Measurements from ENCODE around the gene HSPA1L. TPM values are rescaled to one million over a fixed set of nuclear protein-coding genes. Genes with fewer than 3 reads are reported as not detected.

HSPA1L gene
- total RNA-seq, 2 experiments from 2014 or later = 1.7 to 1.8 TPM

DNA sequence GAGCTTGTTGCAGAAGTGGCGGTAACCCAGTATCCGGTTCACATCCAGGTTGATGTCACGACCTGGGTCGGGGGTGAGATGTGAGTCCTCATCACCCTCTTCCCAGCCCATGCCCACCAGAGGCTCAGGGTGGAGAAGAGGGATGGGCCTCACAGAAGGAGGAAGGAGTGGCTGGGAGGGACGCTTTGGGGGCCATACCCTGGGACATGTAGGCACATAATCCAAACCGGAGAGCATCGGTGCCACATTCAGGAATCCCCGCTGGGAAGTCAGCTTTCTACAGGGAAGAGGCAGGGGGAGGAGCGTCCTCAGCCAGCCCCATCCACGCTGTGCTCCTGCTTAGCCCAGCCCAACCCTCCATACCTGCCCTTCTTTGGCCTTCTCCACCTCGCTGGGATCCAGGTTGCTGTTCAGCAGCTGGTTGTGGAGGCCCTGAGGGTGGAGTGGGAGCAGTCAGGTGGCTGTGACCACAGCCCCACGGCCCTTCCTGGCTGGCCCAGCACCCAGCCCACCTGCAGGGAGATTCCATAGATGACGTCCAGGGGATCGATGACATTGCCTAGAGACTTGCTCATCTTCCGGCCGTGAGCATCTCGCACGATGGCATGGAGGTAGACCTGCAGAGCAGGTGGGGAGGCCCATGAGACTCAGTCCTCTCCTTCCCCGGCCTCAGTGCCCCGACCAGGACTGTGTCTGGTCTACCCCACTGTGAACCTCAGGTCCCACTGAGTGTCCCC is 34.4 kb downstream of the HSPA1L start:
- ChIA-PET POLR2A (no interaction called here), CTCF (no interaction called here)
- TF ChIP-seq, protein P1, sequence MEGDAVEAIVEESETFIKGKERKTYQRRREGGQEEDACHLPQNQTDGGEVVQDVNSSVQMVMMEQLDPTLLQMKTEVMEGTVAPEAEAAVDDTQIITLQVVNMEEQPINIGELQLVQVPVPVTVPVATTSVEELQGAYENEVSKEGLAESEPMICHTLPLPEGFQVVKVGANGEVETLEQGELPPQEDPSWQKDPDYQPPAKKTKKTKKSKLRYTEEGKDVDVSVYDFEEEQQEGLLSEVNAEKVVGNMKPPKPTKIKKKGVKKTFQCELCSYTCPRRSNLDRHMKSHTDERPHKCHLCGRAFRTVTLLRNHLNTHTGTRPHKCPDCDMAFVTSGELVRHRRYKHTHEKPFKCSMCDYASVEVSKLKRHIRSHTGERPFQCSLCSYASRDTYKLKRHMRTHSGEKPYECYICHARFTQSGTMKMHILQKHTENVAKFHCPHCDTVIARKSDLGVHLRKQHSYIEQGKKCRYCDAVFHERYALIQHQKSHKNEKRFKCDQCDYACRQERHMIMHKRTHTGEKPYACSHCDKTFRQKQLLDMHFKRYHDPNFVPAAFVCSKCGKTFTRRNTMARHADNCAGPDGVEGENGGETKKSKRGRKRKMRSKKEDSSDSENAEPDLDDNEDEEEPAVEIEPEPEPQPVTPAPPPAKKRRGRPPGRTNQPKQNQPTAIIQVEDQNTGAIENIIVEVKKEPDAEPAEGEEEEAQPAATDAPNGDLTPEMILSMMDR (IDR thresholded peaks at IDR 0.05) = no peak
- no peak for DNase-seq
- peaks cover 26% of the 10 kb centered on the region for H3K4me1 ChIP-seq (ENCODE audit: insufficient read depth, low read length)
- peaks cover 67% of the 10 kb centered on the region for H3K36me3 ChIP-seq (ENCODE audit: insufficient read depth, low read length)
- Mint-ChIP-seq H3K4me1 (ENCODE audit: low read depth) (peaks cover 14% of the 10 kb centered on the region), H3K27ac (no peak overlapping the region), H3K27me3 (no peaks in the 10 kb centered on the region), H3K9me3 (no peaks in the 10 kb centered on the region), H3K4me3 (no peak overlapping the region), H3K36me3 (ENCODE audit: low read depth) (peaks cover 48% of the 10 kb centered on the region)
- intact Hi-C loops (cut with DNase I, micrococcal nuclease) = no loop called here
- ATAC-seq (ENCODE audit: poor library complexity) = no peak
- H3K4me3 ChIP-seq (ENCODE audit: low read length) = no peak overlapping the region
- H3K9me3 ChIP-seq (ENCODE audit: control insufficient read depth in 1 of 2, insufficient read depth in 1 of 2, low read length in 2 of 2) = no peaks in the 10 kb centered on the region
- H3K27me3 ChIP-seq (ENCODE audit: control insufficient read depth in 1 of 2, insufficient read depth in 2 of 2, low read length in 2 of 2) = no peaks in the 10 kb centered on the region
- H3K27ac ChIP-seq (ENCODE audit: low read depth in 1 of 2, low read length in 2 of 2) = no peak overlapping the region

DNA sequence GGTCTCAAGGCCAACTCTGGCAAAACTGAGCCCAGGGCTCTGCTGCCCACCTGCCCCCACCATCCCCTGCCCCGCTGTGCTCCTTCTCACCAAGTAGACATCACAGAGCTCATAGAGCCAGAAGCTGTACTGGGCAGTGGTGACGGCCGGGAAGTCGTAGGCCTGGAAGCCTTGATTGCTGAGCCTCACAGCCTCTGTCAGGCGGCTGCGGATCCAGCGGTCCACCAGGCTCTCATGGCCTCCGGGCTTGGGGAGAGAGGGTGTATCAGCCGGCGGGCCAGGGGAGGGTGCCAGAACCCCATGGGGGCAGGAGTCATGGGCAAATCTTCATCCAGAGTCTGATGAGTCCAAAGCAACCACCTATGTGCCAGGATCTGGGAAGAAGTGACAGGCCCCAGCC is 35.2 kb downstream of the HSPA1L start:
- Mint-ChIP-seq H3K27me3 (no peaks in the 10 kb centered on the region), H3K27ac (no peak overlapping the region), H3K36me3 (ENCODE audit: low read depth) (peaks cover 47% of the 10 kb centered on the region), H3K9me3 (no peaks in the 10 kb centered on the region), H3K4me1 (ENCODE audit: low read depth) (peaks cover 20% of the 10 kb centered on the region), H3K4me3 (no peak overlapping the region)
- intact Hi-C loops (cut with DNase I, micrococcal nuclease) = no loop called here
- Histone ChIP-seq H3K4me3 (ENCODE audit: low read length) (no peak overlapping the region), H3K4me1 (ENCODE audit: insufficient read depth, low read length) (peaks cover 32% of the 10 kb centered on the region), H3K9me3 (ENCODE audit: control insufficient read depth in 1 of 2, insufficient read depth in 1 of 2, low read length in 2 of 2) (no peaks in the 10 kb centered on the region), H3K36me3 (ENCODE audit: insufficient read depth, low read length) (peaks cover 59% of the 10 kb centered on the region), H3K27ac (ENCODE audit: low read depth in 1 of 2, low read length in 2 of 2) (no peak overlapping the region), H3K27me3 (ENCODE audit: control insufficient read depth in 1 of 2, insufficient read depth in 2 of 2, low read length in 2 of 2) (no peaks in the 10 kb centered on the region)
- DNase-seq (no peak), ATAC-seq (ENCODE audit: poor library complexity) (no peak)
- TF ChIP-seq, protein P1 (IDR thresholded peaks at IDR 0.05) = no peak
- CTCF ChIA-PET = no interaction called here
- POLR2A ChIA-PET = no interaction called here

DNA sequence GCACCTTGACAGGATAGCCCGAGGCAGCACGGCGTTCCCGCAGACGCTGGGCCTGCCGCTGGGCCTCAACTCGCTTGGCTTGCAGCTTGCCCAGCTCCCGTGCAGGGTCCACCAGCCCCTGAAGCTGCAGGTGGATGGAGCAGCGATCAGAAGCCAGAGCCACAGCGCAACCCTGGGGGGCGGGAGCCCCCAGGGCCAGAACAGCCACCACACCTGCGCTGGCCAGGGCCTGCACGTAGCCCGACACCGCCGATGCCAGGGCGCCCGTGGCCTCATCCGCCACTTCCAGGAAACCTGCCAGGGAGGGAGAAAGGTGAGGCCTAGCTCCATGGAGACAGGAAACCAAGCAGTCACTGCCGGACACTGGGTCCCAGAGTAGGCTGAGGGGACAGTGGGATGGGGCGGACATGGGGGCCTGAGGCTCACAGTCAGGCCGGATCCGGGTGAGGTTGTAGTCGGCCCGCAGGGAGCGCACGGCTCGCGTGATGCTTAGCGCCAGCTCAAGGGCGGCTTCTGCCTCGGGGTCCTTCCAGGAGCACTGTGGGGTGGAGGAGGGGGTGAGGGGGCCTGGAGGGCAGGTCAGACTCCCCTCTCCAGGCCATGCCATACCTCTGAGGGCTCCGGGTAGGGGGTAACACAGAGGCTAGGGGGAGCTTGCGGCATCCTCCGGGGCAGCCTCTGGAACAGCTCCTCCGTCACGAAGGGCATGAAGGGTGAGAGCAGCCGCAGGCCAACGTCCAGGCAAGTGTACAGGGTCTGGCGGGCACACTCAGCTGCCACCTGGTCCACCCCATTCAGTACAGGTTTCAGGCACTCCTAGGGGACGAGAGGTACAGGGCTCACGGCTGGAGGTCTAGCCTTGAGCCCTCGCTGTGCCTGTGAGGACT is 35.8 kb downstream of the HSPA1L start:
- Mint-ChIP-seq H3K4me1 (ENCODE audit: low read depth) (peaks cover 20% of the 10 kb centered on the region), H3K27me3 (no peaks in the 10 kb centered on the region)

More for the DNA sequence above, 35.8 kb downstream of the HSPA1L start:
- TF ChIP-seq, protein P1 (IDR thresholded peaks at IDR 0.05) = no peak
- DNase-seq = no peak
- ATAC-seq (ENCODE audit: poor library complexity) = no peak
- Histone ChIP-seq H3K27ac (ENCODE audit: low read depth in 1 of 2, low read length in 2 of 2) (no peak overlapping the region), H3K9me3 (ENCODE audit: control insufficient read depth in 1 of 2, insufficient read depth in 1 of 2, low read length in 2 of 2) (no peaks in the 10 kb centered on the region), H3K4me1 (ENCODE audit: insufficient read depth, low read length) (peaks cover 37% of the 10 kb centered on the region), H3K27me3 (ENCODE audit: control insufficient read depth in 1 of 2, insufficient read depth in 2 of 2, low read length in 2 of 2) (no peaks in the 10 kb centered on the region), H3K4me3 (ENCODE audit: low read length) (no peak overlapping the region), H3K36me3 (ENCODE audit: insufficient read depth, low read length) (peaks cover 53% of the 10 kb centered on the region)
- Mint-ChIP-seq H3K36me3 (ENCODE audit: low read depth) (peaks cover 40% of the 10 kb centered on the region), H3K4me3 (no peak overlapping the region), H3K27ac (no peak overlapping the region), H3K9me3 (no peaks in the 10 kb centered on the region)
- ChIA-PET POLR2A (no interaction called here), CTCF (interaction anchor here (1.6 kb wide), 1 partner anchor 10 kb away, joined by 3 read pairs; no protein-coding TSS in a partner anchor)
- intact Hi-C loops (cut with DNase I, micrococcal nuclease) = no loop called here
